Cardiac muscle cell (in vitro differentiated cells and primary cell): ENCODE data around the gene LENEP. TPM values are rescaled to one million over a fixed set of nuclear protein-coding genes. Genes with fewer than 3 reads are reported as not detected.
"Not testable (repeated sequence)": the region's sequence is repeated elsewhere in the genome, so short reads cannot be mapped to it uniquely, and the experiment has no call there.

ENCODE experiments used
- DNase-seq, 2 donors: peaks; one replicate each; pipeline versions ENCODE4 v3.0.0 to v3.0.0-alpha.2; 2010 to 2017; ENCODE audit warnings: low read depth in 1 of 2, low spot score in 1 of 2
- H3K27ac ChIP-seq: fragments of 200-600 bp; sonication (generic); 2 replicates; pipeline ENCODE4 v1.5.1; 2016
- H3K27me3 ChIP-seq: fragments of 200-600 bp; sonication (generic); 2 replicates; pipeline ENCODE4 v1.6.0; 2016; ENCODE audit warnings: control low read depth
- H3K36me3 ChIP-seq: fragments of 200-600 bp; sonication (generic); 2 replicates; pipeline ENCODE4 v1.5.1; 2016; ENCODE audit warnings: control low read depth
- H3K4me1 ChIP-seq: fragments of 200-600 bp; sonication (generic); 2 replicates; pipeline ENCODE4 v1.8.1; 2017; ENCODE audit warnings: low read depth, mild to moderate bottlenecking, mixed run types
- H3K4me3 ChIP-seq: fragments of 200-600 bp; sonication (generic); 2 replicates; pipeline ENCODE4 v1.5.1; 2016; ENCODE audit warnings: mild to moderate bottlenecking
- H3K9me3 ChIP-seq: fragments of 200-600 bp; sonication (generic); 2 replicates; pipeline ENCODE4 v1.5.1; 2017; ENCODE audit warnings: low read depth, mild to moderate bottlenecking, control low read depth
- CTCF ChIP-seq: IDR thresholded peaks from 2 replicates; pipeline ENCODE4 v1.5.1; 2012; ENCODE audit warnings: low read depth, mild to moderate bottlenecking, low read length
- polyA plus RNA-seq: library from polyadenylated mRNA; unstranded; fragments of >200 nt; fragmentation: Nextera tagmentation; extraction: Ambion mirVana; gene quantifications from 2 replicates; pipeline ENCODE4 v1.2.1, GENCODE V29; 2016
- total RNA-seq: library from RNA; depleted of rRNA; stranded (reverse); fragments of >200 nt; gene quantifications from 2 replicates; pipeline ENCODE4 v1.2.3, GENCODE V29; 2016

The LENEP gene
- total and polyA plus RNA-seq, 2 experiments from 2014 or later = 0.72 TPM; not detected in 1

GRCh38 chr1:154995301-154995983 lies 2.1 kb downstream of the LENEP start:
- not testable (repeated sequence) for H3K9me3 ChIP-seq, H3K4me3 ChIP-seq, H3K36me3 ChIP-seq, H3K27ac ChIP-seq, H3K4me1 ChIP-seq, H3K27me3 ChIP-seq
- TF ChIP-seq CTCF = peak; percentile 58
- DNase-seq = peak; percentile 61 to 89

GRCh38 chr1:154996966-154997701 lies 3.7 kb downstream of the LENEP start:
- no peaks in the 10 kb centered on the region for H3K36me3 ChIP-seq
- TF ChIP-seq CTCF = no peak
- H3K4me1 ChIP-seq = peaks cover 10% of the 10 kb centered on the region
- no peak overlapping the region for H3K27ac ChIP-seq
- no peak for DNase-seq
- H3K27me3 ChIP-seq = no peaks in the 10 kb centered on the region
- H3K4me3 ChIP-seq = no peak overlapping the region
- no peaks in the 10 kb centered on the region for H3K9me3 ChIP-seq

GRCh38 chr1:154998201-154998780 lies 4.9 kb downstream of the LENEP start:
- no peaks in the 10 kb centered on the region for H3K27me3 ChIP-seq
- H3K4me1 ChIP-seq = peaks cover 10% of the 10 kb centered on the region
- H3K36me3 ChIP-seq = no peaks in the 10 kb centered on the region
- H3K9me3 ChIP-seq = no peaks in the 10 kb centered on the region
- H3K27ac ChIP-seq = peak overlapping the region; percentile 85
- no peak overlapping the region for H3K4me3 ChIP-seq
- peak; percentile 10 for TF ChIP-seq CTCF
- DNase-seq = no peak

GRCh38 chr1:154998818-154999570 lies 5.6 kb downstream of the LENEP start:
- H3K27me3 ChIP-seq = no peaks in the 10 kb centered on the region
- H3K27ac ChIP-seq = peak overlapping the region; percentile 85
- H3K9me3 ChIP-seq = no peaks in the 10 kb centered on the region
- peak; percentile 75 to 84 for DNase-seq
- peaks cover 10% of the 10 kb centered on the region for H3K4me1 ChIP-seq
- peak; percentile 94 for TF ChIP-seq CTCF
- no peaks in the 10 kb centered on the region for H3K36me3 ChIP-seq
- peak overlapping the region; percentile 75 for H3K4me3 ChIP-seq
